Measurements from ENCODE around the gene HS2ST1.
"Not testable (repeated sequence)": the region's sequence is repeated elsewhere in the genome, so short reads cannot be mapped to it uniquely, and the experiment has no call there.

HS2ST1 gene

GRCh38 chr1:86914601-86914997 is at the start of gene HS2ST1:
Gene HS2ST1 (plus strand): TSS chr1:86914635.
- TF ChIP-seq CTCF (IDR thresholded peaks at IDR 0.05; ENCODE audit: extremely low read depth, missing control alignments) = no peak
- no peak for DNase-seq (ENCODE audit: low spot score)

GRCh38 chr1:86865973-86866637 is 48.3 kb upstream of the HS2ST1 start:
- TF ChIP-seq CTCF (IDR thresholded peaks at IDR 0.05; ENCODE audit: extremely low read depth, missing control alignments) = no peak
- DNase-seq (ENCODE audit: low spot score) = no peak

- no peak for TF ChIP-seq CTCF (IDR thresholded peaks at IDR 0.05; ENCODE audit: extremely low read depth, missing control alignments)
- no peak for DNase-seq (ENCODE audit: low spot score)
These were observed 47.8 kb upstream of the HS2ST1 start for GRCh38 chr1:86866665-86867064.

- DNase-seq (ENCODE audit: low spot score) = not testable (repeated sequence)
These were observed 47.2 kb upstream of the HS2ST1 start for GRCh38 chr1:86867278-86867677.

- no peak for DNase-seq (ENCODE audit: low spot score)
- TF ChIP-seq CTCF (IDR thresholded peaks at IDR 0.05; ENCODE audit: extremely low read depth, missing control alignments) = no peak
These were observed 46.0 kb upstream of the HS2ST1 start for GRCh38 chr1:86868477-86868876.

GRCh38 chr1:86871001-86871400 is 43.4 kb upstream of the HS2ST1 start:
- DNase-seq (ENCODE audit: low spot score) = no peak
- no peak for TF ChIP-seq CTCF (IDR thresholded peaks at IDR 0.05; ENCODE audit: extremely low read depth, missing control alignments)

- no peak for DNase-seq (ENCODE audit: low spot score)
- no peak for TF ChIP-seq CTCF (IDR thresholded peaks at IDR 0.05; ENCODE audit: extremely low read depth, missing control alignments)
These were observed 42.3 kb upstream of the HS2ST1 start for GRCh38 chr1:86872086-86872485.

GRCh38 chr1:86875722-86876121 is 38.7 kb upstream of the HS2ST1 start:
- DNase-seq (ENCODE audit: low spot score) = no peak
- no peak for TF ChIP-seq CTCF (IDR thresholded peaks at IDR 0.05; ENCODE audit: extremely low read depth, missing control alignments)
